HG03064 (cell line): ENCODE data around the gene WNT5A.
"Not testable (repeated sequence)": the region's sequence is repeated elsewhere in the genome, so short reads cannot be mapped to it uniquely, and the experiment has no call there.

Source experiments
- ATAC-seq: cut with Tn5 transposase; IDR thresholded peaks from one replicate; pipeline ENCODE4 v1.9.1; 2021; ENCODE audit warnings: low read depth; ENCODE audit not compliant: unreplicated experiment

WNT5A gene

DNA sequence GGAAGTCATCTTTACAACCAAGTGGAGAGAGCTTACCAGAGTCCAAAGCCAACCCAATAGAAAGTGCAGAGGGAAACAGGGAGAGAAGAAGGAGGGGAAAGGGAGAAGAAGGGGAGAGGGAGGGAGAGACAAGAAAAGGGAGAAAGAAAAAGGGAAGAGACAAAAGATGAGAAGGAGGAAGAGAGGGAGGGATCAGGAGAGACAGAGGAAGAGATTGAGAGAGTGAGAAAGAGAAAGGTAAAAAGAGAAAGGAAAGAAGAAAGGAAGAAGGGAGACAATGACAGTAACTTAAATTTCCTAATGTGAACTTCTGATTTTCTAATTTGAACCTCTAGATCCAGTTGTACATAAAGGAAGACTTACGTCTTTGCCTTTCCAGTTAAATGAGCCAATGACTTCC is 20.7 kb upstream of the WNT5A start:
- no peak for ATAC-seq

DNA sequence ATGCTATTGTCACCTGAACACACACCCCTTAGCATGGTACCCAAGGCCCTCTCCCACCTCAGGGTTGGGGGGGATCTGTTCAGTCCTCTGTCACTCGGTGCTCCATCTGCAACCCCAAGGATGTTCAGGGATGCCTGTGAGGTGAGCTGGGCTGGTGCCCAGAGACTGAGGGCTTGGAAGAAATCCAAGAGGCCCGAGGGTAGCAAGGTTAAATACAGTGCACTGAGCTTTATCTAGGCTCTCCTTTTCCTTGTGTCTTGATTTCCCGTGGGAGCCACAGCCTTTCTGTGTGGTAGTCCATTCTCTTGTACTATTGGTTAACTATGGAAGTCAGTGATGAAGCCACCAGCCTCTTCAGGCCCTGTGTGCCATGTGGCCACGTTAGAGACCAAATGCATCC is 18.7 kb upstream of the WNT5A start:
- no peak for ATAC-seq

DNA sequence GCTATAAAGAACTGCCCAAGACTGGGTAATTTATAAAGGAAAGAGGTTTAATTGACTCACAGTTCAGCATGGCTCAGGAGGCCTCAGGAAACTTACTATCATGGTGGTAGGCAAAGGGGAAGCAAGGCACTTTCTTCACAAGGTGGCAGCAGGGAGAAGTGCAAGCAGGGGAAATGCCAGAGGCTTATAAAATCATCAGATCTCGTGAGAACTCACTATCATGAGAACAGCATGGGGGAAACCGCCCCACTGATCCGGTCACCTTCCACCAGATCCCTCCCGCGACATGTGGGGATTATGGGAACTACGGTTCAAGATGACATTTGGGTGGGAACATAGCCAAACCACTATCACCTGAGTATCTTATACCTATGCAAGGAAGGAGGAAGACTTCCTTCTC is 18.0 kb upstream of the WNT5A start:
- not testable (repeated sequence) for ATAC-seq

DNA sequence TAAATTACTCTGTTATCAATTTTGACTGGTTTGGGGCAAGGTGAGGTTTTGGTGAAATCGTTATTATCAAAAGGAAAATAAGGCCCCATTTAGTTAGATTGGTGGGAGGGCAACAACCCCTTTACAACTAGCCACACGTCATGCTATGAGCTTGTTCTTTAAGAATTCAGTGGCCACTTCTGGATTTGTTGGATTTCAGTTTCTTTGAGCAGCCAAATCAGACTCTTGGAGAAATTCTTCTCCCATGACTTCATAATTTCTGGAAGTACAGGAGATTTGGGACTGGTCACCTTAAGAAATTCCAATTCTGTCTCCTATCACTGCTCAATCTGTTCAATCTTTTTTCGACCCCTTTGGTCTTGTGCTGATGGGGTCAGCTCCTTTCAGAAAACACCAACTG is 14.8 kb upstream of the WNT5A start:
- no peak for ATAC-seq

DNA sequence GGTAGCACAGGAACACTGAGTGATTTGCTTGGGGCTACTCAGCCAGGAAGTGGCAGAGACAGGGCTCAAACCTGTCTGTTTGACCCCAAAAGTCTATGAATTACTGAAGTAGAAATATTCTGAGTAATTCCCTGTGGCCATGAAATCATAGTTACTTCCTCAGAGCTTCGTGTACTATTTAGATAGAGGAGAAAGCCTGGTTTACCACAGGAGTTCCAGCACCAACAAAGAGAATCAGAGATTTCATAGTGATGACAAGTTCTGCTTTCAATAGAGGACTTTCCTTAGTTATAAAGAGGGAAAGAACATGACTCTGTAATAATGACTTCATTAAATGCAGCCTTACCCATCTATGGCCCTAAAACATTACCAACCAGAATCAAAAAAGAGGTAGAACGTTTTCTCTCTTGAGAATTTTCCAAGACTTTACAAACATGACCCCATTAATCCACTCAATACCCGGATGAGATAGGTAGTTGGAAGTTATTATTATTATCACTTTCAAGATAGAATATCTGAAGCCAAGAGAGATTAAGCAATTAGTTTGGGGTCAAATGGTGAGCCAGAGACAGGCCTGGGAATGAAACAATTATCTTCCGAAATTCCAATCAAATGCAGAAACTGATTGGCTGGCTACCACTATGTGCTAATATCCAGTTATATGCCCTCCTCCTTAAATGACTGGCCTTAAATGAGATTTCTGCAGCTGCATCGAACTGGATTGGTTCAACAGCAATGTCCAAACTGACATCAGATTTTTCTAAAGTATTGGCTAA is 13.6 kb upstream of the WNT5A start:
- ATAC-seq = no peak

DNA sequence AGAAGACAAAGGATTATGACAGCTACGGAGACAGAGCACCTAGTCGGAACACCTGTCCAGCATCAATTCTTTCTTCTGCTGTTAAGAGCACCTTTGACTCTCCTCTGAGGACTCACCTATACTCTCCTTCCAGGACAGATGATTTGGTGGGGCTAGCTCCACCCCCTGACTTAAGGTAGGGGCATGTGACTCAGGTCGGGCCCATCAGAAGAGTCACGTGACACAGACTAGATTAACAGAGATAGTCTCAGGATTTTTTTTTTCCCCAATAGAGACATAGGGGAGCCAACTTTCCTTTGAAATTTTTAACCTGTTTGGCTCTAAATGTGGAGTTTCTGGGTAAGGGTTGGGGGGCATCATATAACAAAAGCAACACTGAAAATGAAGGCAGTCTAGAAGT is 11.4 kb upstream of the WNT5A start:
- no peak for ATAC-seq

DNA sequence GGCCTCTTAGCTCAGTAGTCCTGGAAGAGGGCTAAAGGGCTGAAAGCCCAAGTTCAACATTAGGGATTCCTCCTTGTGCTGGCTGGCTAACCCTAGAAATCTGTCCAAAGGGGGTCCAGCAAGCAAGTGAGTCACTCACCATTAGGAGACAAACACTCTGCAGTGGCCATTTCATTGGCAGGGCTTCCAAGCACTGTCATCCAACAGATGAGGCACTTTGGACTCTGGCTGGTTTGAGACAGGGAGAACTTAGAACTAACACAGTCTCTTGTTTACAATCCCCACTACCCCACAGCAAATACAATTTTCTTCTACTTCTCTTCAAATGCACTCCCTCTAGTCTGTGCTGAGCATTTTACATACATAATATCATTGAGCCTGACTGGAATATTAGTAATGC is 10.1 kb upstream of the WNT5A start:
- no peak for ATAC-seq

DNA sequence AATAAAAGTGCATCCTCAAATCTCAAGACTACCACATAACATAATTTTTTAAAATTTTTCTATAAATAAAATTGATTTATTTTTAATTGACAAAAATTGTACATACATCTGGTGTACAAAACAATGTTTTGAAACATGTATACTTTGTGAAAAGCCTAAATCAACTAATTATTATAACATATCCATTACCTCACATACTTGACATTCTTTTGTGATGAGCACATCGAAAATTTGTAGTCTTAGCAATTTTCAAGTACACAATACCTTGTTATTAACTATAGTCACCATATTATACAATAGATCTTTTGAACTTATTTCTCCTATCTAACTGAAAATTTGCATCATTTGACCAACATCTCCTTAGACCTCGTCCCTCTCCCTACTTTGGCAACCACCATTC is 7.9 kb upstream of the WNT5A start:
- no peak for ATAC-seq

DNA sequence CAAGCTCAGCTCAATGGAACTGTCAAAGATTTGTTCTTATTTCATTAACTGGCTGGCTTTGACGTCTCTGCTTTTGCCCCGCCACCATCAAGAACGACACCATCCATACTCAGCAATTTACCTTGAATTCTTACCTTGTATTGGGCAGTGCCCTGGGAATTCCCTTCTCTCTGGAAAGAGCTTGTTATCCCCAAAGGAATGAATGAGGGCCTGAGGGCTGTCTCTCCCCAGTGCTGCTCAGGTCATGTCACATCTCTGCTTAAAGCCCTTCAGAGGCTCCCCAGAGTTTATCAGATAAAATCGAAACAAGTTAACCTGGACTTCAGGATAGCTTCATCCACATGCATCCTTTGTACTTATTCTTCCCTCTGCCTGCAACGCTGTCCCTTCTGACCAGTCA is 5.9 kb upstream of the WNT5A start:
- ATAC-seq = no peak

DNA sequence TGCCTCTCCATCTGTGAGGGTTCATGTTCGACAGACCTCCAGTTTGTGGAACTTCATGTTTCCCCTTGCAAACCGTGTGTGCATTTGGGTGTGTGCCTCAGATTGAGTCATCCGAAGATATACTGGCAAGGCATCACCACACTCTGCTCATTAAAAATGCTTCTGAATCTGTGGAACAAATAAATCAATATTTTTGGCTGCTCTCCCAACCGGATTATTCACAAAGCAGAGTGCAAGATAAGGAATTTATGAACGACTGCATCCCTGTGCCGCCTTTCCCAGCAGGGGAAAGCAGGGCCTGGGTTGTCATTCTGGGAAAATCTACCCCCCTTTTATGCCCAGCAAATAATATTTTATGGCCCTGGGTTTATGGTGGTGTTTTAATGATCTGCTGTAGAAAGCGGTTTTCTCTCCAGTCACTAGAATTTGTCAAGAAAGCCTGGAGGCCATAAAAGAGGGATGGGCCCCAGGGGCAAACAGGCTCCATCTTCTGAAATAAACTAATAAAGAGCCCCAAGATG is 4.2 kb upstream of the WNT5A start:
- ATAC-seq = no peak

DNA sequence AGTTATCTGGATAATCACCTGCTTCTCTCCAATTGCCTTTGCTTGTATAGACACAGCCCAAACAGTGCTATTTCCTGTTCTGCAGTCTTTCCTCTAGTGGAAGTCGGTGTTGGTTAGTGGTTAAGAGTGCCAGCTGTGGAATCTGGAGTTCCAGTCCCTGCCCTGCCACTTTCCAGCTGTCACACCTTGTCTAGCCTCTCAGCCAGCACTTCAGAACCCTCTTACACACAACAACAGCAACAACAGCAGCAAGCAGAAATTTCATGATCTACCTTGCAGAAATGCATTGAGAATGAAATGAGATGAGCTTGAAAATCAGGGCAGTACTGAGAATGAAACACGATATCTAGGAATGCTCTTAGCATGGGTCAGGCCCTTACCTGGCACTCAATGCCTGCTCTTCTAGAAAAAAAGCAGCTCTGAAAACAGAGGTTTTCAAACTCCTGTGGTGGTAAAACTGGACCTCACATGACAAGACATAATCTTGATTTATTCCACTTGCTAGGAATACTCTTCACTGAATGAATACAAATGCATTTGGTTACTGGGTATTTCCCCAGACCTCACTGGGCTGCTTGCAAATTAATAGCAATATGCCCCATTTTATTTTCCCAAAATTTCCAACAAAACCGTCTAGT is 3.3 kb upstream of the WNT5A start:
- ATAC-seq = no peak

DNA sequence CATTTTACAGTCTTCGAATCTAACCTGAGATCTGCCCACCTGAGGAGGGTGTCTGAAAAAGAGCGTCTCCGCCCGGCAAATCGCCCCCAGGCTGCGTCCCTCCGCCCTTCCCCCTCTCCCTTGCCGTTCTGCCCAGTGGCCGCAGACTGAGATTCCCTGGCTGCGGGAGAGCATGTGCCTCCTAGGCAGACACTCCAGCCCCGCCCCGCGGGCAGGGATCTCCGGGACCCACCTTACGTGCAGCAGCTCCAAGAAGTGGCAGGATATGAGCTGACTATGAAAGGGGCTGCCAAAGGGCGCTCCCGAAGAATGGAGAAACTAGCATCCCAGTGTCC is 2.7 kb upstream of the WNT5A start:
- no peak for ATAC-seq

DNA sequence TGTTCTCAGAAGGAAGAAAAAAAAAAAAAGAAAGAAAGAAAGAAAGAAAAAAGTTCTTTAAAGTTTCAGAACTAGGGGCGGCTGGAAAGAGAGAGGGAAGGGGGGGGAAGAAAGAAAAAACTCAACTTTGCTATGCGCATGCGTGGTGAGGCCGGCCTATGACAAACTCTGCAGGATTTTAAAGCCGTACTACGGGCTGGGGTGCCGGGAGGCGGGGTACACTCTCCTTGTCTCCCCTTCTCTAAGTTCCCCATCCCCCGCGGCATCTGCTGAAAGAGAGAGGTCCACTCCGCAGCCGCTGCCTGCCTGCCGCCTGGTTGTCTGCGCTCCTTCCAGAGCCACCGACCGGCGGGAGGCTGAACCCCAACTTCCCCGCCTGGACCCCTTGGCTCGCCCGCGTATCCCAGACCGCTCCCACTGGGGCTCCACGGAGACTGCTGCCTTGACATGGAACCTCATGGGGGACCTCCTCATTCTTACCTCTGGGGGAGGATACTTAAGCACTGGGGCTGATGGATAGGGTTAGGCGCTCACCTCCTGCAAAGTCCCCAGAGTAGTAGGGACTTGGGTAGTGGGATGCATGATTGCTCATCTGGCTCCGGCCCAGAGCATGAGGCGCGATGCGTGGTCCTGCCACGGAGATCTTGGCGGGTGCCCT is 1.4 kb upstream of the WNT5A start:
- ATAC-seq = no peak

DNA sequence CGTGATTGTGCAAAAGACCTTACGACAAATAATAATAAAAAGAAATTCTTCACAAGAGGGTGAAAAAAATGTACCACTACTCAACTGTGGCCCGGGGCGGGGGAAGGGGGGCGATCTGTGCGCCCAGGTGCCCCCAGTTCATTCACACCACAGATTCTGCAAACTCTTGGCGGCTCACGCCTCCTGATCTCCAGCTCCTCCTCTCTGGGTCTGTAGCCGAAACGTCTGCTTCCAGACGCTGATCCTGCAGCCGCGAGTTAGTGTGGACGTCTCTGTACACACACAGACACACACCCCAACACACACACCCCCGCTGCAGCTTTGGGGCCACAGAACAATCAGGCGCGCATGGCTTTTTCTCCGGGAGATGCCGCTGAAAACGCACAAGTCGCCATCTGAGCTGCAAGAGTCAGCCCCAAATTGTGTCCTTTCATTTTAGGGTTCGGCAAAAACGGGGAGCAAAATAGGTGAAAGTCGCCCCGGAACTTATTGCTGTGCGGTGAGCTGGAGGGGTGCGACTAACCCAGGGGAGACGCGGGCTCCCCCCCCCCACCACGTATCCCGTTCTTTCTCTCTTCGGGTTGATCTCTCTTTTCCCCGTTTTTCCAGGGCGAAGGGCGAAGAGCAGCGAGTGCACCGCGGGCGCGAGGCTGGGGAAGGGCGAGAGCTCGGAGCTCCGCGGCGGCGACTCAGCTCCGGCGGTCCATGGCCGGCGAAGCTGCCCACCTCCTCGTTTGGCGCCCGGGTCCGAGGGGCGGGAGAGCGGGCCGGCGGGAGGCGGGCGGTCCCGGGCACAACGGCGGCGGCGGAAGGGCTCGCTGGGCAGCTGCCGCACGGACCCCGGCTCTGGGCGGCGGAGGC is 505 bp upstream of the WNT5A start:
- no peak for ATAC-seq

DNA sequence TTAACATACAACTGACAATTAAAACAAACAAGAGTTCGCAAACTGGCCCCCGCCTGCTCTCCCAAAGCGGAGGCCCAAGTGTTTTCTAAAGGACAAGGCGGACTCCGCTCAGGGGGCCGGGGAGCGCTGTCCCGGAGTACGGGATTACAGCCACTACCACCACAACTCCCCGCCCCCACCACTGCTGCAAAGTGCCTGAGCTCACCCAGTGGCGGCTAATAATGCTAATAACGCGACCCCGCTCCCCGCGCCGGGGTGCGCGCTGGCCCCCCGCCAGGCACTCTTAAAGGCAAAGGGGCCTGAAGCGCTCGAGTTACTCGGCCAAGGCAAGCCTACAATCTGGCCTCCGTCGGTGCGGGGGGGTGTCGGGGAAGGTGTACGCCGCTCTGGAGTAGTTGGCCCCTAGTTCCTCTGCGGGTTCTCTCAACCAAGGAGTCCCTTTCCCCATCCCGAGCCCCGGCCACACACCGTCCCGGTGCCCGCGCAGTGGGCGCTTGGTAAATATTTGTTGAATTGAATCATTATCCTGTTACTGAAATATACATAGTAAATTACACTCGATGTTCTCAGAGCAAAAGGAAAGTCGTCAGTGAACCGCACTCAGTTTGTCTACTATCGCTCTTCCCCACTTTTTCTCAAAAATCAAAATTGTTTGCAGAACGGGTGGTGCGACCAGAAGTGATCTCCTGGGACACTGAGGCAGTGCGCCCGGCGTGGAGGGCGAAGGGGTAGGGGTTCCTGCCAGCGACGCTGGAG is 827 bp downstream of the WNT5A start:
- ATAC-seq = no peak

DNA sequence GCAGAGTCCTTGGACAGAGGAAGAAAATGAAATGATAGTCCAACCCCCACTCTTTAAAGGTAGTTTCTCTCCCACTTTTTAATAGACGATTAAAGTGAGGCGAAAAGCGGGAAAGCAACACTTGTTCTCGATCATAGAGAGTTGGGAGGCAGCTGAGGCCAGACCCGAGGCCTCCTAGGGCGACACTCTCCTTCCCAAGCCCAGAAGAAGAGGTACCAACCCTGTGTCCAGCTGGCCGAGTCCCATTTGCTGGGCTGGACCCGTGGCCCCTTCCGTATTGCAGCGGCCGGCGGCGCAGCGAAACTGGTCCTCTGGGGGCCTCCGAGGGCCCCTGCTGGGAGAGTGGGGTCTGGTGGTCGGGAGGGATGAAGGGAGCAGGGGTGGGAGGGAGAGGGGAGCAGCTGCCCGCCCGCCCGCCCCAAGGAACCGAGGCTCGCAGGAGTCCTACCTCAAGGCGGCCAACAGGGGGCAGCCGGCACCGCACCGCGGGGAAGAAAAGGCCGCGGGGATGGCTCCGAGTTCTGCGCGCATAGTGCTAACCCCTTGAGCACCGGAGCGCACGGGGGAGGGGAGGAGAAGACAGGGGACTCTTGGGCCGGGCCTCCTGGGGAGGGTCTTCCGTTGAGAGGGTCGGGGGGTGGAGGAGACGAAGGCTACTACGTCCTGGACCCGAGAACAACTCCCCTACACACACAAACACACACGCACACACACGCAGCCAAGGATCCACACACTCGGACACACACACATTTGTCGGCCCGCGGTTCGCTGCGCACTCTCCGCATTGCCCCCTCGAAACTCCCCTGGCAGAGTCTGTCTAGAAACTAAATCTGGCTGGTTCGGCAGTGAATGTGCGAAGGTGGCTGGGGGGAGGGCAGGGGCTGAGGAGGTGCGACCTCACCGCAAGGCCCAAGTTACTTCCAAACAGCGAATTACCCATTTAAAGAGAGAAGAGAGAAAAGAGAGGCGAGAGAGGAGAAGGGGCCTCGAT is 2.0 kb downstream of the WNT5A start:
- ATAC-seq = no peak

DNA sequence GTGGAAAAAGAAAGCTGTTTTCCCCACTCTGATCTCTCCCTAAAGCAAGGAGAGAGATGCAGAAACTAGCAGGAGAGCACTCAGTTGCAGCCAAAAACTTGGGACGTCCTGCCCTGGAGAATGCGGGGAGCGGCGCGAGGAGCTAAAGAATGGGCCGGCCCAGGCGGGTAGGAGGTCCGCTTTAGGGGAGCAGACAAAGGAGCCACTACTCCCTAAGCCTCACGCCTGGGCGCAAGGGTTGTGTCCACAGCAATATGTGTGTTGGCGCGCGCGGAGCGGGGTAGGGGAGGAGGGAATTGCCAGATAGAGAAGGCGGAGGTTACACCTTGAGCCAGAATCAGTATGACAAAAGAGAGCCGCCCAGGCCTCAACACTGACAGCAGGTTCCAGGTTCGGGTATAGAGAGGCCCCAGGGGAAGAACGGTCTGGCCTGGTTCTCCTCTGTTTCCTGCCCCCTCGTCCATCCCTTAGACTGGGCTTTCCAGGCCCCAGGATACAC is 2.9 kb downstream of the WNT5A start:
- no peak for ATAC-seq

DNA sequence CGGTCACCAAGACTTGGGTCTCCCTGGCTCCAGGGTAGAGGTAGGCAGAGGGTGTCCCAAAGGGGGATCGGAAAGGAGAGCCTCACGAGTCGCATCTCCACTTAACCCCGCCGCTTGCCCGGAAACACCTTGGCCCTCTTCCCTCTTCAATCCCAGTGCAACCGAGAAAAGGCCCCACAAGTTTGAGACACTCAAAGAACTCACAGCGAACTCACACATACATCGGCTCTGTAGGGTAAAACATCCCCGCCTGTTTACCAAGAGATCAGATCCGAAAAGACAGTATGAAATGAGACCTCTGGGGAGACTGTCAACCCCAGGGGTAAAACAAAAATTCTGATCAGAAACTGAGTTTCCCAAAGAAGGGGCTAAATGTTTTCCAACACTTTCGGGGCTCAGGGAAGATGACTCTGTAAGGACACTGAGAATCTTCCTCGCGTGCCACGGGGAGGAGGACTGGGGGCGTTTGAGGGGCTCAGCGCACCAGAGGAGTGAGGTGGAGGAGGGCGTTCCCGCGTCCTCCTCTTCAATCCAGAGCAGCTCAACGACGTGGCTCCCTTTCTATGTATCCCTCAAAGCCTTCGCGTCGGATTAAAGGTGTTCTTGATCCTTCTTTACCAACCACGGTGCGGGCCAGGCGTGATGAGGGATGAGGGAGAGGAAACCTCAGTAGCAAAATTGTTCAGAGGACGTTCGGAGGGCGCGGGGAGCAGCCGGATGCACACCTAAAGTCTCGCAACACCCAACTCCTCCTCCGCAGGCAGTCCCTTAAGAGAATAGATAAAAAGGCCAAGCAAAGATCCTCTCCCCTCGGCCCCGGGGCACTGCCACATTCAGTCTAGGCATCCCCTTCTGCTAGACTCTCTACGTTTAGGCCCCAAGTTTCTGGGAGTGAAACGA is 3.7 kb downstream of the WNT5A start:
- ATAC-seq = no peak
